OCI-LY1 (cell line): Measurements from ENCODE around the gene THAP9.

ENCODE experiments used
- H2AFZ ChIP-seq: fragments of 200-600 bp; sonication (generic), shearing (Covaris generic); 2 replicates; pipeline ENCODE4 v1.6.0; 2014; ENCODE audit warnings: antibody characterized with exemption, mild to moderate bottlenecking, low read length
- H3F3A ChIP-seq: fragments of 200-600 bp; sonication (generic), shearing (Covaris generic); 2 replicates; pipeline ENCODE4 v1.6.0; 2014; ENCODE audit warnings: mild to moderate bottlenecking, antibody characterized with exemption, low read length, moderate library complexity; ENCODE audit not compliant: insufficient read depth
- H3K27ac ChIP-seq: fragments of 200-600 bp; sonication (generic); 2 replicates; pipeline ENCODE4 v1.5.1; 2014; ENCODE audit warnings: low read length, mixed run types, mild to moderate bottlenecking, low read depth; ENCODE audit not compliant: poor library complexity, severe bottlenecking
- H3K27me3 ChIP-seq: fragments of 200-600 bp; sonication (generic); 2 replicates; pipeline ENCODE4 v1.6.0; 2014; ENCODE audit warnings: antibody characterized with exemption, mild to moderate bottlenecking, low read length, moderate library complexity; ENCODE audit not compliant: insufficient read depth
- H3K36me3 ChIP-seq: fragments of 200-600 bp; sonication (generic); 2 replicates; pipeline ENCODE4 v1.6.1; 2014; ENCODE audit warnings: mild to moderate bottlenecking, antibody characterized with exemption, low read length, moderate library complexity, mixed read lengths; ENCODE audit not compliant: insufficient read depth
- H3K4me1 ChIP-seq: fragments of 200-600 bp; sonication (generic); 2 replicates; pipeline ENCODE4 v1.5.1; 2014; ENCODE audit warnings: mild to moderate bottlenecking, low read length, moderate library complexity; ENCODE audit not compliant: insufficient read depth, severe bottlenecking
- H3K4me2 ChIP-seq: fragments of 200-600 bp; sonication (generic), shearing (Covaris generic); 2 replicates; pipeline ENCODE4 v1.6.1; 2014; ENCODE audit warnings: low read length
- H3K4me3 ChIP-seq: fragments of 200-600 bp; sonication (generic); 2 replicates; pipeline ENCODE4 v1.5.1; 2014; ENCODE audit warnings: low read length, low read depth, mild to moderate bottlenecking, mixed read lengths; ENCODE audit not compliant: poor library complexity, severe bottlenecking
- H3K79me2 ChIP-seq: fragments of 200-600 bp; shearing (Covaris generic); 2 replicates; pipeline ENCODE4 v1.6.1; 2016; ENCODE audit warnings: mixed run types, low read length, mixed read lengths; ENCODE audit not compliant: insufficient read depth
- H3K9ac ChIP-seq: fragments of 200-600 bp; sonication (generic), shearing (Covaris generic); 2 replicates; pipeline ENCODE4 v1.6.1; 2014; ENCODE audit warnings: mild to moderate bottlenecking, low read length, mixed read lengths
- H3K9me2 ChIP-seq: fragments of 200-600 bp; sonication (generic), shearing (Covaris generic); 2 replicates; pipeline ENCODE4 v1.6.1; 2014; ENCODE audit warnings: low read depth, mild to moderate bottlenecking, low read length, mixed read lengths
- H3K9me3 ChIP-seq: fragments of 200-600 bp; shearing (Covaris generic); 2 replicates; pipeline ENCODE4 v1.6.1; 2014; ENCODE audit warnings: low read length, mixed read lengths
- H4K20me1 ChIP-seq: fragments of 200-600 bp; sonication (generic), shearing (Covaris generic); 2 replicates; pipeline ENCODE4 v1.6.0; 2016; ENCODE audit warnings: mild to moderate bottlenecking, low read length; ENCODE audit not compliant: insufficient read depth
- CTCF ChIP-seq: fragments of 200-600 bp; sonication (generic), shearing (Covaris generic); IDR thresholded peaks from 2 replicates; pipeline ENCODE4 v1.5.1; 2017; ENCODE audit warnings: mild to moderate bottlenecking, antibody characterized with exemption, low read length, moderate library complexity, mixed read lengths
- EZH2 ChIP-seq: fragments of 200-600 bp; sonication (generic), shearing (Covaris generic); IDR thresholded peaks from 2 replicates; pipeline ENCODE4 v1.8.0; 2017; ENCODE audit warnings: borderline replicate concordance, mixed run types, mild to moderate bottlenecking, antibody characterized with exemption, low read length, moderate library complexity, mixed read lengths

The THAP9 gene

GRCh38 chr4:82890901-82891706 is 9.4 kb upstream of the THAP9 start, which contains the start of gene SEC31A:
Gene SEC31A, minus strand, starts transcription at chr4:82891153. Its CDS starts 9,217 bp downstream, at chr4:82881936.
- Histone ChIP-seq H3K4me2 (peak within 1 kb of the TSS; percentile 89), H4K20me1 (no peaks in the 10 kb centered on the region), H3K27ac (peak within 1 kb of the TSS; percentile 90), H3K9me3 (no peaks in the 10 kb centered on the region), H3K9me2 (no peaks in the 10 kb centered on the region), H2AFZ (peak within 1 kb of the TSS; percentile 15; the same call in 1 of the 2 replicates), H3F3A (0 out of 2 replicates have a peak, but pooled peaks cover 12% of the 10 kb centered on the region), H3K4me1 (peaks cover 41% of the 10 kb centered on the region), H3K36me3 (peaks cover 36% of the 10 kb centered on the region), H3K27me3 (no peaks in the 10 kb centered on the region), H3K9ac (peak within 1 kb of the TSS; percentile 92), H3K79me2 (peaks cover 40% of the 10 kb centered on the region), H3K4me3 (peak within 1 kb of the TSS; percentile 89)
- TF ChIP-seq EZH2 (no peak), CTCF (peak; percentile 29; the same call in 1 of the 2 replicates)

- Histone ChIP-seq H3K9ac (peak overlapping the region; percentile 92), H3K4me3 (peak overlapping the region; percentile 89), H3K4me2 (peak overlapping the region; percentile 86), H4K20me1 (no peaks in the 10 kb centered on the region), H3K27me3 (no peaks in the 10 kb centered on the region), H3K9me2 (no peaks in the 10 kb centered on the region), H3K79me2 (peaks cover 36% of the 10 kb centered on the region), H3F3A (0 out of 2 replicates have a peak, but pooled peaks cover 12% of the 10 kb centered on the region), H3K4me1 (peaks cover 41% of the 10 kb centered on the region), H2AFZ (no peak overlapping the region), H3K9me3 (no peaks in the 10 kb centered on the region), H3K27ac (peak overlapping the region; percentile 75), H3K36me3 (peaks cover 41% of the 10 kb centered on the region)
- TF ChIP-seq CTCF (no peak), EZH2 (no peak)
Observed at GRCh38 chr4:82891707-82892466, 8.6 kb upstream of the THAP9 start.

GRCh38 chr4:82892467-82892802 is 8.1 kb upstream of the THAP9 start:
- Histone ChIP-seq H4K20me1 (no peaks in the 10 kb centered on the region), H3K9me3 (no peaks in the 10 kb centered on the region), H3K4me2 (peak overlapping the region; percentile 86; the same call in 1 of the 2 replicates), H3K79me2 (peaks cover 36% of the 10 kb centered on the region), H3K9me2 (no peaks in the 10 kb centered on the region), H3K36me3 (peaks cover 47% of the 10 kb centered on the region), H3F3A (0 out of 2 replicates have a peak, but pooled peaks cover 12% of the 10 kb centered on the region), H3K27ac (peak overlapping the region; percentile 75), H3K4me1 (peaks cover 43% of the 10 kb centered on the region), H3K4me3 (no peak overlapping the region), H2AFZ (no peak overlapping the region), H3K9ac (no peak overlapping the region), H3K27me3 (no peaks in the 10 kb centered on the region)
- no peak for TF ChIP-seq CTCF
